COLO668 (cell line): ENCODE data around the gene ITCH.
"Not testable (repeated sequence)": the region's sequence is repeated elsewhere in the genome, so short reads cannot be mapped to it uniquely, and the experiment has no call there.

Experiments used
- DNase-seq: peaks from one replicate; lab custom pipeline; 2025; ENCODE audit not compliant: unreplicated experiment; lab: John Stamatoyannopoulos, UW

Gene ITCH

GRCh38 chr20:34343458-34344211 lies 19.4 kb upstream of the ITCH start:
- DNase-seq = no peak

GRCh38 chr20:34344238-34344637 lies 18.8 kb upstream of the ITCH start:
- no peak for DNase-seq

- peak; percentile 14 for DNase-seq
These were observed 17.7 kb upstream of the ITCH start for GRCh38 chr20:34345402-34345736.

GRCh38 chr20:34345839-34346532 lies 17.1 kb upstream of the ITCH start:
- DNase-seq = not testable (repeated sequence)

GRCh38 chr20:34346533-34346865 lies 16.6 kb upstream of the ITCH start:
- not testable (repeated sequence) for DNase-seq

- DNase-seq = no peak
These were observed 15.5 kb upstream of the ITCH start for GRCh38 chr20:34347571-34347970.

- no peak for DNase-seq
These were observed 13.0 kb upstream of the ITCH start for GRCh38 chr20:34350095-34350494.

GRCh38 chr20:34353467-34353866 lies 9.6 kb upstream of the ITCH start:
- not testable (repeated sequence) for DNase-seq

GRCh38 chr20:34355427-34355826 lies 7.6 kb upstream of the ITCH start:
- no peak for DNase-seq

GRCh38 chr20:34359729-34360128 lies 3.3 kb upstream of the ITCH start:
- not testable (repeated sequence) for DNase-seq

- no peak for DNase-seq
These were observed 491 bp upstream of the ITCH start for GRCh38 chr20:34362502-34363061.

- peak; percentile 68 for DNase-seq
These were observed 571 bp downstream of the ITCH start for GRCh38 chr20:34363465-34364222.

GRCh38 chr20:34364223-34364506 lies 1.1 kb downstream of the ITCH start:
- DNase-seq = no peak

GRCh38 chr20:34365765-34366213 lies 2.7 kb downstream of the ITCH start:
- DNase-seq = no peak

- no peak for DNase-seq
These were observed 4.1 kb downstream of the ITCH start for GRCh38 chr20:34367155-34367554.

- not testable (repeated sequence) for DNase-seq
These were observed 4.8 kb downstream of the ITCH start for GRCh38 chr20:34367911-34368310.

- DNase-seq = no peak
These were observed 5.5 kb downstream of the ITCH start for GRCh38 chr20:34368547-34368946.

GRCh38 chr20:34369265-34369664 lies 6.2 kb downstream of the ITCH start:
- no peak for DNase-seq

GRCh38 chr20:34370062-34370461 lies 7.0 kb downstream of the ITCH start:
- no peak for DNase-seq

GRCh38 chr20:34373445-34373844 lies 10.4 kb downstream of the ITCH start:
- DNase-seq = no peak

GRCh38 chr20:34374209-34374760 lies 11.2 kb downstream of the ITCH start:
- no peak for DNase-seq
